Right lobe of liver (tissue), 6 donors: ENCODE data around the gene FAM136A. TPM values are rescaled to one million over a fixed set of nuclear protein-coding genes. Genes with fewer than 3 reads are reported as not detected.

Experiments
- ATAC-seq, 4 donors: fragments of 200-7000 bp; cut with Tn5 transposase; one replicate each; pipeline ENCODE4 v1.9.1; 2020; ENCODE audit warnings: mild to moderate bottlenecking in 4 of 4, moderate library complexity in 4 of 4
- DNase-seq, 3 donors: peaks; one replicate each; pipeline ENCODE4 v3.0.0-alpha.2; 2020
- H3K27ac ChIP-seq, 3 donors: fragments of 200-600 bp; one replicate each; pipeline ENCODE4 v1.8.0; 2022
- H3K27me3 ChIP-seq, 2 donors: fragments of 200-600 bp; one replicate each; pipeline ENCODE4 v1.8.0; 2022
- H3K36me3 ChIP-seq, 4 donors: fragments of 200-600 bp; sonication (generic) in 1 of 4; one replicate each; pipeline versions ENCODE4 v1.5.1 to v1.8.0; 2017 to 2022; ENCODE audit warnings: control low read depth in 1 of 4
- H3K4me1 ChIP-seq, 4 donors: fragments of 200-600 bp; sonication (generic) in 1 of 4; one replicate each; pipeline versions ENCODE4 v1.5.1 to v1.8.0; 2017 to 2022; ENCODE audit warnings: control low read depth in 1 of 4
- H3K4me3 ChIP-seq, 3 donors: fragments of 200-600 bp; one replicate each; pipeline ENCODE4 v1.8.0; 2022
- H3K9me3 ChIP-seq, 4 donors: fragments of 200-600 bp; sonication (generic) in 1 of 4; one replicate each; pipeline versions ENCODE4 v1.5.1 to v1.8.0; 2017 to 2022; ENCODE audit warnings: control low read depth in 1 of 4
- POLR2A ChIP-seq: fragments of 450-650 bp; IDR thresholded peaks from one replicate; pipeline ENCODE4 v1.6.1; 2017; ENCODE audit warnings: antibody characterized with exemption, mild to moderate bottlenecking
- WGBS: methylation state at CpG from one replicate; pipeline ENCODE4 v1.1.6; 2018; ENCODE audit warnings: low coverage, low lambda C conversion rate; ENCODE audit not compliant: insufficient coverage; ENCODE audit errors: missing lambda C conversion rate; 5-methylcytosine and 5-hydroxymethylcytosine counted together
- intact Hi-C, 2 donors: fragments of 100-400 bp; cut with DNase I; formaldehyde crosslinking; loops; one replicate each; pipeline versions ENCODE4 v1.11.2 to v1.14.1; 2022
- total RNA-seq, 6 experiments: library from RNA; depleted of rRNA in 2 of 6; stranded (reverse); fragments of >200 nt in 2 of 6; fragmentation: NEBNext Ultra II Directional in 3 of 6; extraction: Animal tissue kit (Norgen Biotek cat#: 25700) in 3 of 6; gene quantifications; one replicate each; pipeline versions ENCODE4 v1.1.0 to v1.2.4, GENCODE V29; 2016 to 2023
- TF ChIP-seq, protein P1 (sequence below), 4 donors: fragments of 200-600 bp in 3 of 4; fragments of 450-650 bp in 1 of 4; IDR thresholded peaks; one replicate each; pipeline versions ENCODE4 v1.5.1 to v1.8.0; 2016 to 2022; ENCODE audit warnings: antibody characterized with exemption in 4 of 4, mild to moderate bottlenecking in 2 of 4
- donor health status: DM: no; HTN: yes; CAD: no.
- donor health status: DM: no; HTN: no; CAD: no.
- donor health status: DM: no; HTN: no; CAD: no.
- donor health status: DM: no; HTN: yes; CAD: no.
- donor health status: DM: no; HTN: yes; CAD: no.

FAM136A gene
- total RNA-seq, 6 experiments from 2014 or later: 18.6 to 31.6 (median 21.1) TPM

DNA sequence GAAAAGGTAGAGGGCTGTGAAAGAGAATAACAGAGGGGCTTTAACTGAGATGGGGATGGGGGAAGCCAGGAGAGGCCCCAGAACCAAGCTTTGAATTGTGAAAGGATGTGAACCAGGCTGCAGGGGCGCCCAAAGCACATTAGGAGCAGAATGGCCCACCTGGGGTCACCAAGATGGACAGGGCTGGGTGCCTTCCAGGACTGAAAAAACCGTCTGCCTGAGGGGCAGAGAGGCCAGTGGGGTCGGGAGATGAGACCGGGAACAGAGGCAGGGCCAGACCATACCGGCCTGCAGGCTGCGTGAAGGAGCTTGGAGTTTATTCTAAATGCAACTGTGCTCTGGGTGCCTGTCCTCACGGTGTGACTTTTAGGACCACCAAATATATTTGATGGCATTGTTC is 29.1 kb upstream of the FAM136A start:
- H3K27ac ChIP-seq: no peak overlapping the region
- no peak overlapping the region for H3K4me3 ChIP-seq
- intact Hi-C loops: no loop called here
- no peaks in the 10 kb centered on the region for H3K9me3 ChIP-seq
- H3K4me1 ChIP-seq: no peaks in the 10 kb centered on the region
- no peak for DNase-seq
- no peaks in the 10 kb centered on the region for H3K27me3 ChIP-seq
- ATAC-seq: no peak
- TF ChIP-seq POLR2A: no peak
- TF ChIP-seq, protein P1, sequence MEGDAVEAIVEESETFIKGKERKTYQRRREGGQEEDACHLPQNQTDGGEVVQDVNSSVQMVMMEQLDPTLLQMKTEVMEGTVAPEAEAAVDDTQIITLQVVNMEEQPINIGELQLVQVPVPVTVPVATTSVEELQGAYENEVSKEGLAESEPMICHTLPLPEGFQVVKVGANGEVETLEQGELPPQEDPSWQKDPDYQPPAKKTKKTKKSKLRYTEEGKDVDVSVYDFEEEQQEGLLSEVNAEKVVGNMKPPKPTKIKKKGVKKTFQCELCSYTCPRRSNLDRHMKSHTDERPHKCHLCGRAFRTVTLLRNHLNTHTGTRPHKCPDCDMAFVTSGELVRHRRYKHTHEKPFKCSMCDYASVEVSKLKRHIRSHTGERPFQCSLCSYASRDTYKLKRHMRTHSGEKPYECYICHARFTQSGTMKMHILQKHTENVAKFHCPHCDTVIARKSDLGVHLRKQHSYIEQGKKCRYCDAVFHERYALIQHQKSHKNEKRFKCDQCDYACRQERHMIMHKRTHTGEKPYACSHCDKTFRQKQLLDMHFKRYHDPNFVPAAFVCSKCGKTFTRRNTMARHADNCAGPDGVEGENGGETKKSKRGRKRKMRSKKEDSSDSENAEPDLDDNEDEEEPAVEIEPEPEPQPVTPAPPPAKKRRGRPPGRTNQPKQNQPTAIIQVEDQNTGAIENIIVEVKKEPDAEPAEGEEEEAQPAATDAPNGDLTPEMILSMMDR (IDR thresholded peaks at IDR 0.05): no peak
- no peaks in the 10 kb centered on the region for H3K36me3 ChIP-seq
- WGBS: 63% methylated on average over 2 of the region's 7 CpGs

DNA sequence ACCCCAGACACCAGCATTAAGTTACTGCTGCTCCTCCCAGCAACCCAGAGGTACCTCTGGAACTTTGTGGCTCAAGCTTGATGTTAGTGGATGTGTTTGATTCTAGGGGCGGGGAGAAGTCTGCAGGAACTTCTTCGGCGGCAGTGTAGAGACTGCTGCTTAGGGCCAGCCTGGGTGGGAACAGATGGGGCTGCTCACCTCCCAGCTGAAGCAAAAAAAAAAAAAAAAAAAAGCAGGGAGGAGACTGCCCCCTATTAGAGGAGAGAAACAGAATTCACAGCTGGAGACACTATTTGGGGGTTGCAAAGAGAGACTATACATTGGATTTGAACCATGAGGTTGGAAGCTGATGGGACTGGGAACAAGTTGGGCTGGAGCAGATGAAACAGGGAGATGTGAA is 28.6 kb upstream of the FAM136A start:
- DNase-seq (no peak), ATAC-seq (no peak)
- WGBS: 33% methylated on average over 1 of the region's 3 CpGs
- intact Hi-C loops: no loop called here
- no peak overlapping the region for H3K4me3 ChIP-seq
- H3K27me3 ChIP-seq: no peaks in the 10 kb centered on the region
- H3K9me3 ChIP-seq: no peaks in the 10 kb centered on the region
- no peaks in the 10 kb centered on the region for H3K36me3 ChIP-seq
- TF ChIP-seq POLR2A: no peak
- TF ChIP-seq, protein P1 (IDR thresholded peaks at IDR 0.05): no peak
- H3K4me1 ChIP-seq: no peaks in the 10 kb centered on the region
- H3K27ac ChIP-seq: no peak overlapping the region

GRCh38 chr2:70328921-70329561 is 27.2 kb upstream of the FAM136A start:
- Histone ChIP-seq H3K9me3 (no peaks in the 10 kb centered on the region), H3K27ac (no peak overlapping the region), H3K4me3 (no peak overlapping the region), H3K36me3 (no peaks in the 10 kb centered on the region), H3K27me3 (no peaks in the 10 kb centered on the region), H3K4me1 (no peaks in the 10 kb centered on the region)
- ATAC-seq (peak; percentile 62 to 91 (median 88)), DNase-seq (peak in 2 of 3 donors; percentile 24 to 54)
- TF ChIP-seq, protein P1 (IDR thresholded peaks at IDR 0.05): no peak
- no peak for TF ChIP-seq POLR2A
- intact Hi-C loops: no loop called here
- WGBS: 42% methylated on average over 5 of the region's 6 CpGs

- no peaks in the 10 kb centered on the region for H3K9me3 ChIP-seq
- DNase-seq (no peak), ATAC-seq (no peak)
- 84% methylated on average over 6 of the region's 7 CpGs for WGBS
- intact Hi-C loops: no loop called here
- TF ChIP-seq, protein P1 (IDR thresholded peaks at IDR 0.05): no peak
- TF ChIP-seq POLR2A: no peak
- H3K36me3 ChIP-seq: no peaks in the 10 kb centered on the region
- H3K4me1 ChIP-seq: no peaks in the 10 kb centered on the region
- H3K27me3 ChIP-seq: no peaks in the 10 kb centered on the region
- no peak overlapping the region for H3K4me3 ChIP-seq
- H3K27ac ChIP-seq: no peak overlapping the region
Measured at GRCh38 chr2:70325875-70326274, 24.0 kb upstream of the FAM136A start.
